ENCODE measurements around the gene GREM1. TPM values are rescaled to one million over a fixed set of nuclear protein-coding genes. Genes with fewer than 3 reads are reported as not detected.

Gene GREM1
- total RNA-seq, 4 donors from 2014 or later, result 10.9 to 42.3 (median 17.8) TPM

GRCh38 chr15:32683906-32684584 is 33.8 kb upstream of the GREM1 start:
- in situ Hi-C loops (cut with MboI; ENCODE audit: low pct_ligation_motif_present in 1 of 4, low pct_unique_long_range_greater_than_20kb in 1 of 4, low sequenced_read_pairs in 3 of 4) (loop anchor here in 1 of 4 donors (25.0 kb wide), 1 partner anchor 103 kb away; no protein-coding TSS in a partner anchor), intact Hi-C loops (cut with DNase I; ENCODE audit: low total_unique reads) (no loop called here)
- H3K4me3 ChIP-seq, result no peak overlapping the region
- H3K4me1 ChIP-seq, result peaks cover 0 to 3% (median 0%) of the 10 kb centered on the region in 4 donors
- no peak overlapping the region for H3K27ac ChIP-seq
- H3K27me3 ChIP-seq, result no peaks in the 10 kb centered on the region
- TF ChIP-seq EP300 (IDR thresholded peaks at IDR 0.05; ENCODE audit: low read depth) (no peak), CTCF (IDR thresholded peaks at IDR 0.05) (no peak), POLR2A (IDR thresholded peaks at IDR 0.05) (no peak), POLR2AphosphoS5 (IDR thresholded peaks at IDR 0.05) (no peak)
- H3K36me3 ChIP-seq, result no peaks in the 10 kb centered on the region
- 67 to 82% methylated on average over 3 to 8 of the region's 8 CpGs for WGBS, 2 donors (ENCODE audit: low coverage in 1 of 2)
- DNase-seq, result no peak
- H3K9me3 ChIP-seq, result no peaks in the 10 kb centered on the region

GRCh38 chr15:32685576-32685975 is 32.2 kb upstream of the GREM1 start:
- TF ChIP-seq EP300 (IDR thresholded peaks at IDR 0.05; ENCODE audit: low read depth), result no peak
- no peak for TF ChIP-seq CTCF (IDR thresholded peaks at IDR 0.05)
- no peak for TF ChIP-seq POLR2AphosphoS5 (IDR thresholded peaks at IDR 0.05)
- no peak for TF ChIP-seq POLR2A (IDR thresholded peaks at IDR 0.05)
- Histone ChIP-seq H3K4me3 (no peak overlapping the region), H3K9me3 (no peaks in the 10 kb centered on the region), H3K27me3 (no peaks in the 10 kb centered on the region), H3K4me1 (peaks cover 0 to 3% (median 0%) of the 10 kb centered on the region in 4 donors), H3K27ac (no peak overlapping the region), H3K36me3 (no peaks in the 10 kb centered on the region)
- WGBS, 2 donors (ENCODE audit: low coverage in 1 of 2), result 50 to 81% methylated on average over 1 of the region's 1 CpG
- no peak for DNase-seq
- intact Hi-C loops (cut with DNase I; ENCODE audit: low total_unique reads), result no loop called here
- in situ Hi-C loops (cut with MboI; ENCODE audit: low pct_ligation_motif_present in 1 of 4, low pct_unique_long_range_greater_than_20kb in 1 of 4, low sequenced_read_pairs in 3 of 4), result loop anchor here in 1 of 4 donors (25.0 kb wide), 1 partner anchor 102 kb away; no protein-coding TSS in a partner anchor

- intact Hi-C loops (cut with DNase I; ENCODE audit: low total_unique reads) (no loop called here), in situ Hi-C loops (cut with MboI; ENCODE audit: low pct_ligation_motif_present in 1 of 4, low pct_unique_long_range_greater_than_20kb in 1 of 4, low sequenced_read_pairs in 3 of 4) (loop anchor here in 1 of 4 donors (25.0 kb wide), 1 partner anchor 100 kb away; no protein-coding TSS in a partner anchor)
- 83 to 95% methylated on average over 5 of the region's 5 CpGs for WGBS, 2 donors (ENCODE audit: low coverage in 1 of 2)
These were observed 30.2 kb upstream of the GREM1 start for GRCh38 chr15:32687556-32687955.

More at GRCh38 chr15:32687556-32687955, 30.2 kb upstream of the GREM1 start:
- TF ChIP-seq CTCF (IDR thresholded peaks at IDR 0.05) (no peak), EP300 (IDR thresholded peaks at IDR 0.05; ENCODE audit: low read depth) (no peak), POLR2AphosphoS5 (IDR thresholded peaks at IDR 0.05) (no peak), POLR2A (IDR thresholded peaks at IDR 0.05) (no peak)
- DNase-seq, result no peak
- Histone ChIP-seq H3K27ac (no peak overlapping the region), H3K27me3 (no peaks in the 10 kb centered on the region), H3K9me3 (no peaks in the 10 kb centered on the region), H3K4me1 (no peaks in the 10 kb centered on the region), H3K4me3 (no peak overlapping the region), H3K36me3 (no peaks in the 10 kb centered on the region)
